Loucy (cell line): ENCODE data around the gene DHRSX.

ENCODE experiments used
- H2AFZ ChIP-seq: fragments of 200-600 bp; sonication (generic); 2 replicates; pipeline ENCODE4 v1.6.0; 2016; ENCODE audit warnings: antibody characterized with exemption, mild to moderate bottlenecking, low read length, moderate library complexity
- H3F3A ChIP-seq: fragments of 200-600 bp; 2 replicates; pipeline ENCODE4 v1.6.0; 2016; ENCODE audit warnings: antibody characterized with exemption, low read depth, mild to moderate bottlenecking
- H3K27me3 ChIP-seq: fragments of 200-600 bp; sonication (generic); 2 replicates; pipeline ENCODE4 v1.6.1; 2014; ENCODE audit warnings: low read length, mild to moderate bottlenecking; ENCODE audit not compliant: insufficient read depth, poor library complexity, severe bottlenecking
- H3K36me3 ChIP-seq: fragments of 200-600 bp; sonication (generic); 2 replicates; pipeline ENCODE4 v1.6.1; 2016; ENCODE audit warnings: low read length; ENCODE audit not compliant: insufficient read depth
- H3K4me1 ChIP-seq: fragments of 200-600 bp; sonication (generic); 2 replicates; pipeline ENCODE4 v1.5.1; 2014; ENCODE audit warnings: low read length, mild to moderate bottlenecking; ENCODE audit not compliant: insufficient read depth, poor library complexity, severe bottlenecking
- H3K4me2 ChIP-seq: fragments of 200-600 bp; sonication (generic); 2 replicates; pipeline ENCODE4 v1.6.0; 2014; ENCODE audit warnings: antibody characterized with exemption, low read length, low read depth, mild to moderate bottlenecking; ENCODE audit not compliant: poor library complexity, severe bottlenecking
- H3K4me3 ChIP-seq: fragments of 200-600 bp; sonication (generic); 2 replicates; pipeline ENCODE4 v1.5.1; 2014; ENCODE audit warnings: low read length, mild to moderate bottlenecking, mixed read lengths; ENCODE audit not compliant: poor library complexity, severe bottlenecking
- H3K79me2 ChIP-seq: fragments of 200-600 bp; sonication (generic); 2 replicates; pipeline ENCODE4 v1.6.1; 2014; ENCODE audit warnings: low read length; ENCODE audit not compliant: insufficient read depth
- H3K9ac ChIP-seq: fragments of 200-600 bp; sonication (generic); 2 replicates; pipeline ENCODE4 v1.6.0; 2014; ENCODE audit warnings: mild to moderate bottlenecking, low read depth, low read length, moderate library complexity; ENCODE audit not compliant: poor library complexity, severe bottlenecking
- H3K9me2 ChIP-seq: fragments of 200-600 bp; sonication (generic); replicated peaks from 2 replicates; pipeline ENCODE4 v1.6.1; 2016; ENCODE audit warnings: low read depth, low read length, mixed read lengths
- H3K9me3 ChIP-seq: fragments of 200-600 bp; sonication (generic); 2 replicates; pipeline ENCODE4 v1.6.1; 2014; ENCODE audit warnings: mild to moderate bottlenecking, antibody characterized with exemption, low read length, low read depth; ENCODE audit not compliant: insufficient read depth
- H4K20me1 ChIP-seq: fragments of 200-600 bp; sonication (generic); 2 replicates; pipeline ENCODE4 v1.6.0; 2014; ENCODE audit warnings: antibody characterized with exemption, low read length, mild to moderate bottlenecking; ENCODE audit not compliant: insufficient read depth, poor library complexity, severe bottlenecking
- CTCF ChIP-seq: fragments of 200-600 bp; sonication (generic); conservative IDR thresholded peaks from 2 replicates; pipeline ENCODE4 v1.5.1; 2014; ENCODE audit warnings: mild to moderate bottlenecking, antibody characterized with exemption, low read length
- EZH2phosphoT487 ChIP-seq: fragments of 200-600 bp; IDR thresholded peaks from 2 replicates; pipeline ENCODE4 v1.6.1; 2018; ENCODE audit warnings: antibody characterized with exemption, mild to moderate bottlenecking, moderate library complexity, borderline replicate concordance

DHRSX gene

GRCh38 chrX:2542826-2543521 is 42.2 kb upstream of the DHRSX start:
- Histone ChIP-seq H3K36me3 (no peaks in the 10 kb centered on the region), H3K79me2 (no peaks in the 10 kb centered on the region), H3K4me2 (no peak overlapping the region), H3K27me3 (no peaks in the 10 kb centered on the region), H3K4me1 (no peaks in the 10 kb centered on the region), H3K9ac (no peak overlapping the region), H3K9me2 (no peaks in the 10 kb centered on the region), H4K20me1 (no peaks in the 10 kb centered on the region), H3K9me3 (no peaks in the 10 kb centered on the region), H3K4me3 (no peak overlapping the region), H2AFZ (no peak overlapping the region), H3F3A (no peaks in the 10 kb centered on the region)
- no peak for TF ChIP-seq EZH2phosphoT487
- TF ChIP-seq CTCF: no peak

- no peaks in the 10 kb centered on the region for H3K27me3 ChIP-seq
- H3K36me3 ChIP-seq: no peaks in the 10 kb centered on the region
- H3K9ac ChIP-seq: no peak overlapping the region
- H4K20me1 ChIP-seq: no peaks in the 10 kb centered on the region
- TF ChIP-seq EZH2phosphoT487 (no peak), CTCF (no peak)
- H2AFZ ChIP-seq: no peak overlapping the region
- H3K9me3 ChIP-seq: no peaks in the 10 kb centered on the region
- H3K4me3 ChIP-seq: no peak overlapping the region
- H3K4me2 ChIP-seq: no peak overlapping the region
- no peaks in the 10 kb centered on the region for H3F3A ChIP-seq
- H3K4me1 ChIP-seq: no peaks in the 10 kb centered on the region
- H3K79me2 ChIP-seq: no peaks in the 10 kb centered on the region
- no peaks in the 10 kb centered on the region for H3K9me2 ChIP-seq
Measured at GRCh38 chrX:2541603-2542002, 40.8 kb upstream of the DHRSX start.

GRCh38 chrX:2540426-2540947 is 39.7 kb upstream of the DHRSX start:
- Histone ChIP-seq H3K4me3 (no peak overlapping the region), H4K20me1 (no peaks in the 10 kb centered on the region), H3K36me3 (no peaks in the 10 kb centered on the region), H3K9me3 (no peaks in the 10 kb centered on the region), H2AFZ (no peak overlapping the region), H3K9me2 (no peaks in the 10 kb centered on the region), H3F3A (no peaks in the 10 kb centered on the region), H3K79me2 (no peaks in the 10 kb centered on the region), H3K4me2 (no peak overlapping the region), H3K27me3 (no peaks in the 10 kb centered on the region), H3K9ac (no peak overlapping the region), H3K4me1 (no peaks in the 10 kb centered on the region)
- TF ChIP-seq EZH2phosphoT487 (no peak), CTCF (no peak)
